WTC11 (cell line): Measurements from ENCODE around the gene GPC2. TPM values are rescaled to one million over a fixed set of nuclear protein-coding genes. Genes with fewer than 3 reads are reported as not detected.

Experiments used
- ATAC-seq: fragments of 200-7000 bp; cut with Tn5 transposase; 2 replicates; pipeline ENCODE4 v1.10.0; 2021; ENCODE audit warnings: mild to moderate bottlenecking, moderate library complexity
- CTCF ChIA-PET: fragments of 300-600 bp; sonication (Branson Sonifier 250); formaldehyde crosslinking; loops from one replicate; lab custom pipeline; 2021; ENCODE audit warnings: antibody characterized with exemption; lab: Charles Lee
- POLR2A ChIA-PET: fragments of 350-600 bp; sonication (Branson Sonifier 250); formaldehyde crosslinking; loops from one replicate; lab custom pipeline; 2021; ENCODE audit warnings: antibody characterized with exemption; lab: Charles Lee
- DNase-seq: peaks from one replicate; pipeline ENCODE4 v3.0.0; 2021; ENCODE audit warnings: low spot score
- H3K27ac Mint-ChIP-seq: 2 replicates; pipeline ENCODE4 v1.8.0; 2021; ENCODE audit warnings: mixed read lengths
- H3K27me3 Mint-ChIP-seq: 2 replicates; pipeline ENCODE4 v1.8.0; 2021; ENCODE audit warnings: low read depth, mild to moderate bottlenecking, moderate library complexity, mixed read lengths
- H3K36me3 Mint-ChIP-seq: 2 replicates; pipeline ENCODE4 v1.8.0; 2021; ENCODE audit warnings: mixed read lengths
- H3K4me1 Mint-ChIP-seq: 2 replicates; pipeline ENCODE4 v1.8.0; 2022; ENCODE audit warnings: mixed read lengths
- H3K4me3 Mint-ChIP-seq: 2 replicates; pipeline ENCODE4 v1.8.0; 2021; ENCODE audit warnings: mild to moderate bottlenecking, moderate library complexity, mixed read lengths
- H3K9me3 Mint-ChIP-seq: 2 replicates; pipeline ENCODE4 v1.8.0; 2021; ENCODE audit warnings: mixed read lengths
- ATF3 ChIP-seq: sonication (generic); formaldehyde crosslinking; conservative IDR thresholded peaks from 2 replicates; pipeline ENCODE4 v1.8.1; 2022; ENCODE audit warnings: mild to moderate bottlenecking, missing genetic modification reagents
- CDX4 ChIP-seq: fragments of 250-450 bp; sonication (Bioruptor Pico); IDR thresholded peaks from 2 replicates; pipeline ENCODE4 v1.9.0; 2021; ENCODE audit warnings: moderate library complexity, mild to moderate bottlenecking, inconsistent platforms, borderline replicate concordance
- CREB1 ChIP-seq: sonication (generic); formaldehyde crosslinking; IDR thresholded peaks from 2 replicates; pipeline ENCODE4 v1.8.0; 2023; ENCODE audit warnings: mild to moderate bottlenecking, missing genetic modification reagents
- EMX1 ChIP-seq: fragments of 250-450 bp; sonication (Bioruptor Pico); IDR thresholded peaks from 2 replicates; pipeline ENCODE4 v1.8.0; 2021; ENCODE audit warnings: mild to moderate bottlenecking
- ETV6 ChIP-seq: sonication (generic); formaldehyde crosslinking; IDR thresholded peaks from 2 replicates; pipeline ENCODE4 v1.8.1; 2022; ENCODE audit warnings: mild to moderate bottlenecking, missing genetic modification reagents
- FOXP1 ChIP-seq: sonication (generic); formaldehyde crosslinking; IDR thresholded peaks from 2 replicates; pipeline ENCODE4 v1.8.0; 2022; ENCODE audit warnings: missing genetic modification reagents, mild to moderate bottlenecking, moderate library complexity, borderline replicate concordance
- GRHL2 ChIP-seq: fragments of 250-450 bp; sonication (Bioruptor Pico); IDR thresholded peaks from 2 replicates; pipeline ENCODE4 v1.8.0; 2022; ENCODE audit warnings: mild to moderate bottlenecking, moderate library complexity; ENCODE audit not compliant: insufficient replicate concordance, severe bottlenecking
- HMGA2 ChIP-seq: fragments of 250-450 bp; sonication (Bioruptor Pico); IDR thresholded peaks from 2 replicates; pipeline ENCODE4 v1.4.0; 2021; ENCODE audit warnings: mild to moderate bottlenecking, moderate library complexity
- HMGXB4 ChIP-seq: sonication (generic); formaldehyde crosslinking; IDR thresholded peaks from 2 replicates; pipeline ENCODE4 v1.8.1; 2023; ENCODE audit warnings: mild to moderate bottlenecking, moderate library complexity, missing genetic modification reagents
- JUN ChIP-seq: sonication (generic); formaldehyde crosslinking; IDR thresholded peaks from 2 replicates; pipeline ENCODE4 v1.8.0; 2023; ENCODE audit warnings: mild to moderate bottlenecking, missing genetic modification reagents
- NFATC4 ChIP-seq: fragments of 250-450 bp; sonication (Bioruptor Pico); IDR thresholded peaks from 2 replicates; pipeline ENCODE4 v1.9.0; 2021; ENCODE audit warnings: mild to moderate bottlenecking
- NFE2L1 ChIP-seq: sonication (generic); formaldehyde crosslinking; IDR thresholded peaks from 2 replicates; pipeline ENCODE4 v1.8.1; 2023; ENCODE audit warnings: missing genetic modification reagents
- PRDM15 ChIP-seq: sonication (generic); formaldehyde crosslinking; IDR thresholded peaks from 2 replicates; pipeline ENCODE4 v1.8.0; 2022; ENCODE audit warnings: missing genetic modification reagents
- TP53 ChIP-seq: sonication (generic); formaldehyde crosslinking; IDR thresholded peaks from 2 replicates; pipeline ENCODE4 v1.8.1; 2023; ENCODE audit warnings: mild to moderate bottlenecking, missing genetic modification reagents
- ZNF121 ChIP-seq: sonication (generic); formaldehyde crosslinking; IDR thresholded peaks from 2 replicates; pipeline ENCODE4 v1.8.0; 2023; ENCODE audit warnings: missing genetic modification reagents
- ZNF317 ChIP-seq: sonication (generic); formaldehyde crosslinking; IDR thresholded peaks from 2 replicates; pipeline ENCODE4 v1.8.1; 2023; ENCODE audit warnings: low read depth, mild to moderate bottlenecking, moderate library complexity, missing genetic modification reagents, borderline replicate concordance
- ZNF512 ChIP-seq: sonication (generic); formaldehyde crosslinking; IDR thresholded peaks from 2 replicates; pipeline ENCODE4 v1.8.1; 2022; ENCODE audit warnings: missing genetic modification reagents, borderline replicate concordance
- total RNA-seq: library from RNA; stranded (reverse); gene quantifications from 3 replicates; pipeline ENCODE4 v1.2.3, GENCODE V29; 2021

GPC2 gene
- total RNA-seq, 1 experiment from 2014 or later = 52.1 TPM

- DNase-seq (no peak), ATAC-seq (no peak)
- Mint-ChIP-seq H3K4me3 (no peak overlapping the region), H3K4me1 (peaks cover 7% of the 10 kb centered on the region; the same call in 1 of the 2 replicates), H3K9me3 (no peaks in the 10 kb centered on the region), H3K27ac (no peak overlapping the region), H3K36me3 (no peaks in the 10 kb centered on the region), H3K27me3 (peaks cover 80% of the 10 kb centered on the region)
- POLR2A ChIA-PET = no interaction called here
- CTCF ChIA-PET = interaction anchor here (1.5 kb wide), 1 partner anchor 32 kb away, joined by 5 read pairs; the partner anchor contains the start of genes GPC2 and STAG3
- TF ChIP-seq CREB1 (CRISPR knock-in tag) = no peak
- TF ChIP-seq CDX4 (CRISPR knock-in tag) = no peak
These were observed 32.3 kb upstream of the GPC2 start for GRCh38 chr7:100209493-100209892.

- no peak overlapping the region for H3K27ac Mint-ChIP-seq
- H3K36me3 Mint-ChIP-seq = no peaks in the 10 kb centered on the region
- no peaks in the 10 kb centered on the region for H3K9me3 Mint-ChIP-seq
- peaks cover 76% of the 10 kb centered on the region for H3K27me3 Mint-ChIP-seq
- ChIA-PET CTCF (interaction anchor here (1.0 kb wide), 1 partner anchor 76 kb away, joined by 4 read pairs; no protein-coding TSS in a partner anchor), POLR2A (no interaction called here)
- DNase-seq (no peak), ATAC-seq (no peak; the same call in 1 of the 2 replicates)
- peaks cover 7% of the 10 kb centered on the region; the same call in 1 of the 2 replicates for H3K4me1 Mint-ChIP-seq
- no peak overlapping the region for H3K4me3 Mint-ChIP-seq
- no peak for TF ChIP-seq HMGXB4
- TF ChIP-seq ZNF512 (CRISPR knock-in tag) = no peak
- no peak for TF ChIP-seq GRHL2
- no peak for TF ChIP-seq JUN (CRISPR knock-in tag)
- no peak for TF ChIP-seq ATF3 (CRISPR knock-in tag)
- TF ChIP-seq FOXP1 (CRISPR knock-in tag) = no peak
- no peak for TF ChIP-seq NFATC4 (CRISPR knock-in tag)
These were observed 31.8 kb upstream of the GPC2 start for GRCh38 chr7:100208911-100209408.

GRCh38 chr7:100204454-100204853, 27.3 kb upstream of the GPC2 start:
- Mint-ChIP-seq H3K27ac (no peak overlapping the region; the same call in 1 of the 2 replicates), H3K36me3 (no peaks in the 10 kb centered on the region), H3K27me3 (peaks cover 62% of the 10 kb centered on the region), H3K9me3 (no peaks in the 10 kb centered on the region), H3K4me3 (no peak overlapping the region), H3K4me1 (peaks cover 17% of the 10 kb centered on the region)
- POLR2A ChIA-PET = no interaction called here
- TF ChIP-seq PRDM15 (CRISPR knock-in tag) = no peak
- TF ChIP-seq ETV6 = no peak
- no peak for TF ChIP-seq CREB1 (CRISPR knock-in tag)
- no peak for TF ChIP-seq TP53 (CRISPR knock-in tag)
- TF ChIP-seq ZNF121 (CRISPR knock-in tag) = no peak
- TF ChIP-seq NFE2L1 (CRISPR knock-in tag) = no peak
- TF ChIP-seq ZNF317 (CRISPR knock-in tag) = no peak
- TF ChIP-seq ATF3 (CRISPR knock-in tag) = no peak
- TF ChIP-seq FOXP1 (CRISPR knock-in tag) = no peak
- no peak for TF ChIP-seq HMGA2 (CRISPR knock-in tag)
- TF ChIP-seq EMX1 (CRISPR knock-in tag) = no peak
- no peak for ATAC-seq
- DNase-seq = no peak
- CTCF ChIA-PET = interaction anchor here (0.6 to 1.4 kb wide), 3 partner anchors 12 to 162 kb away, joined by 4 to 5 read pairs (median 4); no protein-coding TSS in a partner anchor
